KMS-11 (cell line): ENCODE data around the gene METAP1D.

Experiments
- H2AFZ ChIP-seq: fragments of 200-600 bp; sonication (generic); 2 replicates; pipeline ENCODE4 v1.6.1; 2016; ENCODE audit warnings: antibody characterized with exemption, mixed run types, low read depth
- H3K27ac ChIP-seq: fragments of 200-600 bp; sonication (generic); 2 replicates; pipeline ENCODE4 v1.6.1; 2016; ENCODE audit warnings: mild to moderate bottlenecking, mixed run types
- H3K27me3 ChIP-seq: fragments of 200-600 bp; sonication (generic); 2 replicates; pipeline ENCODE4 v1.6.1; 2017; ENCODE audit warnings: mild to moderate bottlenecking, low read depth, mixed run types, moderate library complexity; ENCODE audit not compliant: insufficient read depth
- H3K36me3 ChIP-seq: fragments of 200-600 bp; sonication (generic); 2 replicates; pipeline ENCODE4 v1.6.1; 2017; ENCODE audit warnings: mild to moderate bottlenecking, mixed run types; ENCODE audit not compliant: insufficient read depth
- H3K4me1 ChIP-seq: fragments of 200-600 bp; sonication (generic); 2 replicates; pipeline ENCODE4 v1.6.1; 2016; ENCODE audit warnings: mild to moderate bottlenecking, low read depth, mixed run types; ENCODE audit not compliant: poor library complexity, severe bottlenecking
- H3K4me2 ChIP-seq: fragments of 200-600 bp; sonication (generic); 2 replicates; pipeline ENCODE4 v1.7.0; 2016; ENCODE audit warnings: mild to moderate bottlenecking, mixed run types
- H3K4me3 ChIP-seq: fragments of 200-600 bp; sonication (generic); IDR thresholded peaks from 2 replicates; pipeline ENCODE4 v1.6.1; 2017; ENCODE audit warnings: low read depth, low read length, mixed read lengths; ENCODE audit not compliant: insufficient read depth
- H3K79me2 ChIP-seq: fragments of 200-600 bp; sonication (generic); 2 replicates; pipeline ENCODE4 v1.6.1; 2016; ENCODE audit warnings: low read depth, mixed run types; ENCODE audit not compliant: insufficient read depth
- H3K9ac ChIP-seq: fragments of 200-600 bp; sonication (generic); 2 replicates; pipeline ENCODE4 v1.6.1; 2016; ENCODE audit warnings: mild to moderate bottlenecking, mixed run types
- H4K20me1 ChIP-seq: fragments of 200-600 bp; sonication (generic); 2 replicates; pipeline ENCODE4 v1.6.1; 2016; ENCODE audit warnings: mild to moderate bottlenecking, mixed run types; ENCODE audit not compliant: insufficient read depth
- CTCF ChIP-seq: fragments of 200-600 bp; sonication (generic); conservative IDR thresholded peaks from 2 replicates; pipeline ENCODE4 v1.6.1; 2017; ENCODE audit warnings: low read depth, mild to moderate bottlenecking, antibody characterized with exemption, low read length, moderate library complexity, mixed read lengths

METAP1D gene

GRCh38 chr2:171957061-171957460, 42.7 kb upstream of the METAP1D start:
- peaks cover 12% of the 10 kb centered on the region for H3K4me1 ChIP-seq
- TF ChIP-seq CTCF: no peak

GRCh38 chr2:171958475-171958874, 41.3 kb upstream of the METAP1D start:
- Histone ChIP-seq H3K27me3 (no peaks in the 10 kb centered on the region), H3K4me3 (no peak overlapping the region), H2AFZ (no peak overlapping the region), H4K20me1 (no peaks in the 10 kb centered on the region), H3K9ac (no peak overlapping the region), H3K36me3 (no peaks in the 10 kb centered on the region), H3K27ac (no peak overlapping the region), H3K4me1 (peaks cover 12% of the 10 kb centered on the region), H3K79me2 (no peaks in the 10 kb centered on the region), H3K4me2 (no peak overlapping the region)
- TF ChIP-seq CTCF: no peak

More at GRCh38 chr2:171957061-171957460, 42.7 kb upstream of the METAP1D start:
- no peak overlapping the region for H3K9ac ChIP-seq
- H3K4me3 ChIP-seq: no peak overlapping the region
- no peaks in the 10 kb centered on the region for H3K79me2 ChIP-seq
- no peak overlapping the region for H2AFZ ChIP-seq
- H3K36me3 ChIP-seq: no peaks in the 10 kb centered on the region
- no peaks in the 10 kb centered on the region for H4K20me1 ChIP-seq
- H3K4me2 ChIP-seq: no peak overlapping the region
- H3K27me3 ChIP-seq: no peaks in the 10 kb centered on the region
- no peak overlapping the region for H3K27ac ChIP-seq

- no peak for TF ChIP-seq CTCF
- no peaks in the 10 kb centered on the region for H3K27me3 ChIP-seq
- H3K4me2 ChIP-seq: no peak overlapping the region
Observed at GRCh38 chr2:171959998-171960397, 39.8 kb upstream of the METAP1D start.

GRCh38 chr2:171960570-171960969, 39.2 kb upstream of the METAP1D start:
- no peak overlapping the region for H3K27ac ChIP-seq
- no peaks in the 10 kb centered on the region for H3K36me3 ChIP-seq
- H3K79me2 ChIP-seq: no peaks in the 10 kb centered on the region
- TF ChIP-seq CTCF: no peak
- no peak overlapping the region for H3K9ac ChIP-seq
- H3K27me3 ChIP-seq: no peaks in the 10 kb centered on the region
- no peak overlapping the region for H2AFZ ChIP-seq
- no peaks in the 10 kb centered on the region for H3K4me1 ChIP-seq
- H3K4me2 ChIP-seq: no peak overlapping the region
- H4K20me1 ChIP-seq: no peaks in the 10 kb centered on the region
- no peak overlapping the region for H3K4me3 ChIP-seq

More at GRCh38 chr2:171959998-171960397, 39.8 kb upstream of the METAP1D start:
- Histone ChIP-seq H3K4me1 (peaks cover under 1% of the 10 kb centered on the region), H4K20me1 (no peaks in the 10 kb centered on the region), H3K4me3 (no peak overlapping the region), H3K36me3 (no peaks in the 10 kb centered on the region), H3K79me2 (no peaks in the 10 kb centered on the region), H2AFZ (no peak overlapping the region), H3K9ac (no peak overlapping the region), H3K27ac (no peak overlapping the region)
